GM12875 (cell line): ENCODE results near the gene DNHD1.

Experiments
- H3K4me3 ChIP-seq: one replicate; pipeline ENCODE4 v1.5.1; 2011; ENCODE audit warnings: low read depth, low read length, control low read depth
- CTCF ChIP-seq: IDR thresholded peaks from 2 replicates; pipeline ENCODE4 v1.5.1; 2011; ENCODE audit warnings: low read depth, mild to moderate bottlenecking, control low read depth, inconsistent platforms, low read length, moderate library complexity, borderline replicate concordance; ENCODE audit not compliant: insufficient read depth

Gene DNHD1

DNA sequence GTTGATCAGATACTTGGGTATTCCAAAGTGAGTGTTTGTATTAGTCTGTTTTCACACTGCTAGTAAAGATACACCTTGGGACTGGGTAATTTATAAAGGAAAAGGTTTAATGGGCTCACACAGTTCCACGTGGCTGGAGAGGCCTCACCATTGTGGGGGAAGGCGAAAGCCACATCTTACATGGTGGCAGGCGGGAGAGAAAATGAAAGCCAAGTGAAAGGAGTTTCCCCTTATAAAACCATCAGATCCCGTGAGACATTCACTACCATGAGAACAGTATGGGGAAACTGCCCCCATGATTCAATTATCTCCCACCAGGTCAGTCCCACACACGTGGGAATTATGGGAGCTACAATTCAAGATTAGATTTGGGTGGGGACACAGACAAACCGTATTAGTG is 8.7 kb upstream of the DNHD1 start:
- no peak for TF ChIP-seq CTCF
- H3K4me3 ChIP-seq, result no peak overlapping the region

DNA sequence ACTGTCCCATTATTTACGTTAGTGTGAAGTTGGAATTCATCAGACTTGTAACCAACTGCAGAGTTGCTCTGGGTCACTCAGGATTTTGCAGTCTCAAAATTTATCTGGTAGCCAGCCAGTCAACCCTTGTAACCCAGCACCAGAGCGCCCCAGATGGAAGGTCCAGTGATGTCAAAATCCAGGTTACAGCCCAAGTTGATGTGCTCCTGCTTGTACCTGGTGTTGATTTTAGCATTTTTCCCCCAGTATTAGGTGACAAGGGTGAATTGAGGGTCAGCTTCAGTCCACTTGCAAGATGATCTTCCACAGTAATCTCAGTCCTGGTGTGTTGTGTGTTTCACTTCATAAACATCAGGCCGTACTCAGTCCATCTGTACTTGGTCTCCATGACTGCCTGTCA is 8.3 kb upstream of the DNHD1 start:
- no peak overlapping the region for H3K4me3 ChIP-seq
- no peak for TF ChIP-seq CTCF

- H3K4me3 ChIP-seq, result no peak overlapping the region
- no peak for TF ChIP-seq CTCF
These were observed 7.8 kb upstream of the DNHD1 start for GRCh38 chr11:6489306-6489705.

DNA sequence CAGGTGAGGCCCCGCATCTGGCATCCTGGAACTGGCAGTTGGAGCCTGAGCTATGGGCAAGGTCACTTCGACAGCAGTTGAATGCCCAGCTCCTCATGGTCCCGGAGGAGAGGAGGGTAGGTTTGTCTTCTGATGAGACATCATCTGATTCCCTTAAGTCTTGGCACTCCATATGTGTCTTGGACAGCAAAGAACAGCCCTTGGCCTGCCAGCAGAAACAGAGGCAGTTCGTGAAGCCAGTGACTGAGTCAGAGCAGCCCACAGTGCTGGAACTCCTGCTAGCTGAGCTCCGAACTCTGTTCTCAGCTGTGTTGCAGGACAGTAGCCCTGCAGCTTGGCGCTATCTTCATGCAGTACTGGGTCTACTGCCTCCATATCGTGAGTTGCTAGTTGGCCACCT is 1.0 kb downstream of the DNHD1 start:
- no peak for TF ChIP-seq CTCF
- no peak overlapping the region for H3K4me3 ChIP-seq

DNA sequence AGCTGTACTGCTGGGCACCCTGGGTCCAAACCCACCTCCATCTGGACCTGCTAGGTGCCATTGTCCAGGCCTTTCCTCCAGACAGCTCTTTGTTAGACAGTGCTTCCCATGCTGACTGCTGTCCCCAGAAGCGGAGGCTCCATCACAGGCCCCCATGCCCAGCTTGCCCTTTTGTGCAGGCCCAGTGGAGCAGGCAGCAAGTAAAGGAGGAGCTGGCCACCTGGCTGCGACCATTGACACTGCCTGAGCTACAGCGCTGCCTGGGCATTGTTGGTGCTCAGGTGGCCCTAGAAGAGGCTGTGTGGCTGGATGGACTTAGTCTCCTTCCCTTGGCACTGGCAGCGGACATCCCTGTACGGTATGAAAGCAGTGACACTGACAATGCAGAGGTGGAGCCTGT is 1.5 kb downstream of the DNHD1 start:
- H3K4me3 ChIP-seq, result no peak overlapping the region
- no peak for TF ChIP-seq CTCF

- no peak for TF ChIP-seq CTCF
These were observed 5.3 kb downstream of the DNHD1 start for GRCh38 chr11:6502382-6502781.

DNA sequence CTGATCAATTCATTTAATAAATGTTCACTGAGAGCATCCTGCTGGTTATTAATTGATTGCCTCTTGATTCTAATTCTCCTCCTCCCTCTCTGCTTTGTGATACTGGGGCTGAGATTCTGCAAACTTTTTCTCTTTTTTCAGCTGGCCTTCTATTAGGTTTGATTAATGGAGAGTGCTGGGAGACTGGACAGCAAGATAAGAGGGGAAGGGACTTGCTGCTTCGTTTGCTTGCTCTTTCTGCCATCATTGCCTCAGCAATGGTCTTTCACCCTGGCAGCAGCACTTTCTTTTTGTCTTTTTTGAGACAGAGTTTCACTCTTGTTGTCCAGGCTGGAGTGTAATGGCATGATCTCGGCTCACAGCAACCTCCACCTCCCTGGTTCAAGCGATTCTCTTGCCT is 7.1 kb downstream of the DNHD1 start:
- H3K4me3 ChIP-seq, result no peak overlapping the region
- no peak for TF ChIP-seq CTCF

More at GRCh38 chr11:6502382-6502781, 5.3 kb downstream of the DNHD1 start:
- H3K4me3 ChIP-seq, result no peak overlapping the region
